Loucy (cell line): Measurements from ENCODE around the gene CDYL.

Experiments
- H2AFZ ChIP-seq: fragments of 200-600 bp; sonication (generic); 2 replicates; pipeline ENCODE4 v1.6.0; 2016; ENCODE audit warnings: antibody characterized with exemption, mild to moderate bottlenecking, low read length, moderate library complexity
- H3F3A ChIP-seq: fragments of 200-600 bp; 2 replicates; pipeline ENCODE4 v1.6.0; 2016; ENCODE audit warnings: antibody characterized with exemption, low read depth, mild to moderate bottlenecking
- H3K27me3 ChIP-seq: fragments of 200-600 bp; sonication (generic); 2 replicates; pipeline ENCODE4 v1.6.1; 2014; ENCODE audit warnings: low read length, mild to moderate bottlenecking; ENCODE audit not compliant: insufficient read depth, poor library complexity, severe bottlenecking
- H3K36me3 ChIP-seq: fragments of 200-600 bp; sonication (generic); 2 replicates; pipeline ENCODE4 v1.6.1; 2016; ENCODE audit warnings: low read length; ENCODE audit not compliant: insufficient read depth
- H3K4me1 ChIP-seq: fragments of 200-600 bp; sonication (generic); 2 replicates; pipeline ENCODE4 v1.5.1; 2014; ENCODE audit warnings: low read length, mild to moderate bottlenecking; ENCODE audit not compliant: insufficient read depth, poor library complexity, severe bottlenecking
- H3K4me2 ChIP-seq: fragments of 200-600 bp; sonication (generic); 2 replicates; pipeline ENCODE4 v1.6.0; 2014; ENCODE audit warnings: antibody characterized with exemption, low read length, low read depth, mild to moderate bottlenecking; ENCODE audit not compliant: poor library complexity, severe bottlenecking
- H3K4me3 ChIP-seq: fragments of 200-600 bp; sonication (generic); 2 replicates; pipeline ENCODE4 v1.5.1; 2014; ENCODE audit warnings: low read length, mild to moderate bottlenecking, mixed read lengths; ENCODE audit not compliant: poor library complexity, severe bottlenecking
- H3K79me2 ChIP-seq: fragments of 200-600 bp; sonication (generic); 2 replicates; pipeline ENCODE4 v1.6.1; 2014; ENCODE audit warnings: low read length; ENCODE audit not compliant: insufficient read depth
- H3K9ac ChIP-seq: fragments of 200-600 bp; sonication (generic); 2 replicates; pipeline ENCODE4 v1.6.0; 2014; ENCODE audit warnings: mild to moderate bottlenecking, low read depth, low read length, moderate library complexity; ENCODE audit not compliant: poor library complexity, severe bottlenecking
- H3K9me2 ChIP-seq: fragments of 200-600 bp; sonication (generic); replicated peaks from 2 replicates; pipeline ENCODE4 v1.6.1; 2016; ENCODE audit warnings: low read depth, low read length, mixed read lengths
- H3K9me3 ChIP-seq: fragments of 200-600 bp; sonication (generic); 2 replicates; pipeline ENCODE4 v1.6.1; 2014; ENCODE audit warnings: mild to moderate bottlenecking, antibody characterized with exemption, low read length, low read depth; ENCODE audit not compliant: insufficient read depth
- H4K20me1 ChIP-seq: fragments of 200-600 bp; sonication (generic); 2 replicates; pipeline ENCODE4 v1.6.0; 2014; ENCODE audit warnings: antibody characterized with exemption, low read length, mild to moderate bottlenecking; ENCODE audit not compliant: insufficient read depth, poor library complexity, severe bottlenecking
- EZH2phosphoT487 ChIP-seq: fragments of 200-600 bp; IDR thresholded peaks from 2 replicates; pipeline ENCODE4 v1.6.1; 2018; ENCODE audit warnings: antibody characterized with exemption, mild to moderate bottlenecking, moderate library complexity, borderline replicate concordance
- TF ChIP-seq, protein P1 (sequence below): fragments of 200-600 bp; sonication (generic); conservative IDR thresholded peaks from 2 replicates; pipeline ENCODE4 v1.5.1; 2014; ENCODE audit warnings: mild to moderate bottlenecking, antibody characterized with exemption, low read length

The CDYL gene

DNA sequence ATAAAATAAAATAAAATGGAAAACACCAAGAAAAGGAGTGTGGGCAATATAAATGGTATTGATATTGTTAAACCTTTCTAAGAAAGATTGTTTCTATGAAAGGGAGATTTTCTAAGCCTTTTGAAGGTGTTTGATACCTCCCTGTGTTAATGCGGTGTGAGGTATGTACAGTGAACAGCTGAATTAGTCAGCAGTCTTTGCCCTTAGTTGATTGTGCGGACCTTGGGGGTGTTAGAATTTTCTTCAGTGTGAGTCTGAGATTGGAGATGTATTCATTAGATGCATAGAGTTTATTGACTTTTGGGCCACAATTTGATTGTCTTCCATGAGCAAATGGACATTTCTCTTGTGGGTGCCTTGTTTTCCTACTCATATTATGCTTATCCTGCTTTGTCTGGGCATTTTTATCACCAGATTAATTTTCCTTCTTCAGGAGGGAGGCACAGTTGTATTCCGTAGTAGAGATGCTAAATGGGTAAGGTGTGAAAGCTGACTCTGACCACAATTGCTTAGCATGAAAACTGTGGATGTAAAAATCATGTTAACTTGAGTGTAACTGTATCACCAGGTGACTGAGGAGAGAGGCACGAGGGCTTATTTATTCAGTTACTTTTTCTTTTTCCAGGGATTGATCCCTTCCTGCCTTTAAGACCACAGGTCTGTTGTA is 42.2 kb downstream of the CDYL start:
- Histone ChIP-seq H3K4me1 (peaks cover 6% of the 10 kb centered on the region), H4K20me1 (peaks cover 44% of the 10 kb centered on the region), H3K4me3 (no peak overlapping the region), H3K4me2 (no peak overlapping the region), H2AFZ (no peak overlapping the region), H3K9me2 (no peaks in the 10 kb centered on the region), H3K9me3 (no peaks in the 10 kb centered on the region), H3K27me3 (no peaks in the 10 kb centered on the region), H3K9ac (no peak overlapping the region), H3F3A (no peaks in the 10 kb centered on the region), H3K79me2 (peaks cover 96% of the 10 kb centered on the region), H3K36me3 (no peaks in the 10 kb centered on the region)
- TF ChIP-seq EZH2phosphoT487: no peak
- TF ChIP-seq, protein P1, sequence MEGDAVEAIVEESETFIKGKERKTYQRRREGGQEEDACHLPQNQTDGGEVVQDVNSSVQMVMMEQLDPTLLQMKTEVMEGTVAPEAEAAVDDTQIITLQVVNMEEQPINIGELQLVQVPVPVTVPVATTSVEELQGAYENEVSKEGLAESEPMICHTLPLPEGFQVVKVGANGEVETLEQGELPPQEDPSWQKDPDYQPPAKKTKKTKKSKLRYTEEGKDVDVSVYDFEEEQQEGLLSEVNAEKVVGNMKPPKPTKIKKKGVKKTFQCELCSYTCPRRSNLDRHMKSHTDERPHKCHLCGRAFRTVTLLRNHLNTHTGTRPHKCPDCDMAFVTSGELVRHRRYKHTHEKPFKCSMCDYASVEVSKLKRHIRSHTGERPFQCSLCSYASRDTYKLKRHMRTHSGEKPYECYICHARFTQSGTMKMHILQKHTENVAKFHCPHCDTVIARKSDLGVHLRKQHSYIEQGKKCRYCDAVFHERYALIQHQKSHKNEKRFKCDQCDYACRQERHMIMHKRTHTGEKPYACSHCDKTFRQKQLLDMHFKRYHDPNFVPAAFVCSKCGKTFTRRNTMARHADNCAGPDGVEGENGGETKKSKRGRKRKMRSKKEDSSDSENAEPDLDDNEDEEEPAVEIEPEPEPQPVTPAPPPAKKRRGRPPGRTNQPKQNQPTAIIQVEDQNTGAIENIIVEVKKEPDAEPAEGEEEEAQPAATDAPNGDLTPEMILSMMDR: no peak

DNA sequence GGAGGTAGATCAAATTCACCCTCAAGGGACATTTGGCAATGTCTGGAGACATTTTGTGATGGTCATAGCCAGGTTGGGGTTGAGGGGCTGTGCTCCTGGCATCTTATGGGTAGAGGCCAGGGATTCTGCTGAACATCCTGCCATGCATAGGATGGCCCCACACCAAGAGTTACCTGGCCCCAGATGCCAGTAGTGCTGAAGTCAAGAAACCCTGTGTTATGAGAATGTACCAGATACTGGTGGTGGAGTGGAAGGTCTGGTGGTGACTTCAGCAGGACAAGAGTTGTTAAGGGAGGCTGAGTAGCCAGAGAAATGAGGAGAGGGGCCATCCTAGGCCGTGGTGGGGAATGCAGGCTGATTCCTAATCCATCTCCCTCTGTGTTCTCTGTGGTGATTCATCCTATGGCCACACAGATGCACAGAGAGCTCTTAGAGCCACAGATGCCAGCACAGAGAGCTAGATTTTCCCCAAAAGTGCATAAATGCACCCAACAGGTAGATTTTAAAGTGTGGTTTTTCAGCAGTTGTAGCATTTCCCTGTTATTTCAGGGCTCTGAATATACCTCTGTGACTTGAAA is 43.6 kb downstream of the CDYL start:
- no peak for TF ChIP-seq EZH2phosphoT487
- TF ChIP-seq, protein P1: no peak
- no peaks in the 10 kb centered on the region for H3K36me3 ChIP-seq
- H3F3A ChIP-seq: no peaks in the 10 kb centered on the region
- H3K9me2 ChIP-seq: no peaks in the 10 kb centered on the region
- no peaks in the 10 kb centered on the region for H3K27me3 ChIP-seq
- peaks cover 96% of the 10 kb centered on the region for H3K79me2 ChIP-seq
- no peak overlapping the region for H3K9ac ChIP-seq
- peaks cover 45% of the 10 kb centered on the region for H4K20me1 ChIP-seq
- no peak overlapping the region for H3K4me2 ChIP-seq
- no peaks in the 10 kb centered on the region for H3K9me3 ChIP-seq
- H3K4me1 ChIP-seq: no peaks in the 10 kb centered on the region
- no peak overlapping the region for H3K4me3 ChIP-seq
- no peak overlapping the region for H2AFZ ChIP-seq

DNA sequence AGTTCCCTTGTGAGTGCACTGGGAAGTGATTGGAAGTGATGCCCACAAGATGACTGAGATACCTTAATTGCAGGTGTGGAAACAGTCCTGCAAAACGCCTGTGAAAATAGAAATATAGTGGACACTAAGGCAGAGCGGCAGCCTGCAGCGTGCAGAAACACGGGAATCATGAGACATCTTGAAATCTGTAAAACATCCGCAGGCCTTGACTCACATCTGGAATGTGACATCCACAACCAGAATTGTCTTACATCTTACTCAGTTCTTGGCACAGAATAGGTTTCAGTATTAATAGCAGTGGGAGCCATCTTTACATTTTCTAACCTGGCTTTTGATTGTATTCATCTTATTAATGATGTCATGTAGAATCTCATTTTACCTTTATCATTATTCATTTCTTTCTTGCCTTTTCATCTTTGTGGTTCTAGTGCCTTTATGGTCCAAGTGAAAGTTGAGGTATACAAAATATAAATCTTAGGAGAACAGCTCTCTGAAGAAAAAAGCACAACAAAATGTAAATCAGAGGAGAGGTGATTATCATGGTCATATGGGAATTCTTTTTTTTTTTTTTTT is 44.6 kb downstream of the CDYL start:
- H4K20me1 ChIP-seq: peaks cover 37% of the 10 kb centered on the region
- TF ChIP-seq, protein P1: no peak
- TF ChIP-seq EZH2phosphoT487: no peak
- no peaks in the 10 kb centered on the region for H3F3A ChIP-seq
- no peaks in the 10 kb centered on the region for H3K9me3 ChIP-seq
- H3K4me1 ChIP-seq: no peaks in the 10 kb centered on the region
- no peak overlapping the region for H3K4me2 ChIP-seq
- no peaks in the 10 kb centered on the region for H3K27me3 ChIP-seq
- H2AFZ ChIP-seq: no peak overlapping the region
- H3K4me3 ChIP-seq: no peak overlapping the region
- H3K79me2 ChIP-seq: peaks cover 95% of the 10 kb centered on the region
- no peaks in the 10 kb centered on the region for H3K36me3 ChIP-seq
- no peak overlapping the region for H3K9ac ChIP-seq
- H3K9me2 ChIP-seq: no peaks in the 10 kb centered on the region
